Measurements from ENCODE around the gene WWOX.

- TF ChIP-seq POLR2AphosphoS5 (IDR thresholded peaks at IDR 0.05) (no peak), POLR2A (IDR thresholded peaks at IDR 0.05) (no peak), CTCF (IDR thresholded peaks at IDR 0.05) (no peak)
Observed at GRCh38 chr16:79062336-79062735, 962.9 kb downstream of the WWOX start.
